Sciatic nerve (tissue), 2 donors: ENCODE measurements around the gene CCR4. TPM values are rescaled to one million over a fixed set of nuclear protein-coding genes. Genes with fewer than 3 reads are reported as not detected.

Source experiments
- ATAC-seq: fragments of 200-7000 bp; cut with Tn5 transposase; one replicate; pipeline ENCODE4 v1.9.1; 2020; ENCODE audit warnings: mild to moderate bottlenecking, moderate library complexity
- DNase-seq: peaks from one replicate; pipeline ENCODE4 v3.0.0-alpha.2; 2020; ENCODE audit warnings: low spot score
- intact Hi-C: fragments of 100-400 bp; cut with DNase I; formaldehyde crosslinking; loops from one replicate; pipeline ENCODE4 v1.14.2; 2022
- total RNA-seq: library from RNA; stranded (reverse); fragmentation: NEBNext Ultra II Directional; extraction: Animal tissue kit (Norgen Biotek cat#: 25700); gene quantifications from one replicate; pipeline ENCODE4 v1.2.1, GENCODE V29; 2021
- donor health status: DM: no; HTN: no; CAD: no.
- donor health status: DM: no; HTN: no; CAD: no.

The CCR4 gene
- total RNA-seq, 1 donor from 2014 or later = 0.27 TPM

GRCh38 chr3:33004205-33004604 is 52.8 kb downstream of the CCR4 start:
- no peak for ATAC-seq
- no peak for DNase-seq
- intact Hi-C loops = no loop called here

DNA sequence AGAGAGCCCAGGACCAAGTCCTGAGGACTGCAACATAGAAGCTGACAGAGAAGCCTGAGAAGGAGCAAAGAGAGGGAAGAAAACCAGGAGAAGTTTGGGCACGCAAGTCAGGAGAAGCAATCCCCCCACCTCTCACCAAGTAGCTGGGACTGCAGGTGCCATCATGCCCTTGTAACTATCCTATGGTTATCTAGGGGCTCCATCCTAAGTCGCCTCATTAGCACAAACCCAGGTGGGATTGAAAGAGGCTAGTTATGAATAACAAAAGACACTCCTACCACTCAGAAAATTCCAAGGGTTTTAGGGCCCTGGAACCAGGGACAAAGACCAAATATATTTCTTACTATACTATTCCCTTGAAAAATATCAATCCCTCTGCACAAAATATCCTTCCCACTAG is 53.5 kb downstream of the CCR4 start:
- intact Hi-C loops = no loop called here
- DNase-seq (no peak), ATAC-seq (no peak)

Other genes starting within 250 kb of the CCR4 start
- gene TRIM71, start 133.6 kb upstream of the CCR4 start, total RNA-seq = 0.40 TPM
- gene GLB1, start 145.5 kb downstream of the CCR4 start, total RNA-seq = 33.8 TPM
- 6.2 TPM for gene TMPPE, start 145.5 kb downstream of the CCR4 start, total RNA-seq
- gene CRTAP, start 162.4 kb downstream of the CCR4 start, total RNA-seq = 245 TPM